Mesendoderm (in vitro differentiated cells): Measurements from ENCODE around the gene KIAA1549.

Experiments
- DNase-seq: peaks from one replicate; pipeline ENCODE4 v3.0.0; 2013
- H2AK5ac ChIP-seq: 2 replicates; pipeline ENCODE4 v1.6.1; 2013; ENCODE audit warnings: low read length, inconsistent platforms
- H2BK120ac ChIP-seq: 2 replicates; pipeline ENCODE4 v1.6.1; 2013; ENCODE audit warnings: low read depth, mild to moderate bottlenecking, low read length, moderate library complexity, mixed read lengths
- H2BK15ac ChIP-seq: replicated peaks from 2 replicates; pipeline ENCODE4 v1.6.1; 2013; ENCODE audit warnings: low read depth, mild to moderate bottlenecking, moderate library complexity
- H2BK5ac ChIP-seq: 2 replicates; pipeline ENCODE4 v1.6.1; 2013; ENCODE audit warnings: low read length, inconsistent platforms
- H3K18ac ChIP-seq: 2 replicates; pipeline ENCODE4 v1.6.1; 2013; ENCODE audit warnings: mild to moderate bottlenecking, low read length, mixed read lengths
- H3K23ac ChIP-seq: one replicate; pipeline ENCODE4 v1.6.1; 2013; ENCODE audit warnings: low read length
- H3K27ac ChIP-seq: 2 replicates; pipeline ENCODE4 v1.5.1; 2013; ENCODE audit warnings: low read depth, mild to moderate bottlenecking, inconsistent platforms, low read length, moderate library complexity
- H3K27me3 ChIP-seq: 2 replicates; pipeline ENCODE4 v1.6.1; 2013; ENCODE audit warnings: low read length, control low read depth, mild to moderate bottlenecking, inconsistent platforms; ENCODE audit not compliant: insufficient read depth, poor library complexity
- H3K36me3 ChIP-seq: 2 replicates; pipeline ENCODE4 v1.6.1; 2013; ENCODE audit warnings: low read length, inconsistent platforms; ENCODE audit not compliant: control insufficient read depth, insufficient read depth
- H3K4ac ChIP-seq: one replicate; pipeline ENCODE4 v1.6.1; 2013; ENCODE audit warnings: low read depth, mild to moderate bottlenecking, low read length, moderate library complexity
- H3K4me1 ChIP-seq: 2 replicates; pipeline ENCODE4 v1.6.1; 2013; ENCODE audit warnings: low read depth, low read length, inconsistent platforms; ENCODE audit not compliant: control insufficient read depth
- H3K4me2 ChIP-seq: 2 replicates; pipeline ENCODE4 v1.6.1; 2013; ENCODE audit warnings: low read length
- H3K4me3 ChIP-seq: 2 replicates; pipeline ENCODE4 v1.5.1; 2013; ENCODE audit warnings: mild to moderate bottlenecking, low read length
- H3K56ac ChIP-seq: one replicate; pipeline ENCODE4 v1.6.1; 2013; ENCODE audit warnings: low read length
- H3K79me1 ChIP-seq: 2 replicates; pipeline ENCODE4 v1.6.1; 2013; ENCODE audit warnings: low read length, inconsistent platforms
- H3K79me2 ChIP-seq: 2 replicates; pipeline ENCODE4 v1.6.1; 2013; ENCODE audit warnings: mild to moderate bottlenecking, low read length; ENCODE audit not compliant: control insufficient read depth, insufficient read depth
- H3K9ac ChIP-seq: 2 replicates; pipeline ENCODE4 v1.6.1; 2013; ENCODE audit warnings: low read length, inconsistent platforms
- H4K5ac ChIP-seq: one replicate; pipeline ENCODE4 v1.6.1; 2013; ENCODE audit warnings: low read length
- H4K8ac ChIP-seq: one replicate; pipeline ENCODE4 v1.6.1; 2013; ENCODE audit warnings: low read depth, mild to moderate bottlenecking, control low read depth, low read length, moderate library complexity
- WGBS: extraction: QIAGEN DNeasy Blood & Tissue Kit; methylation state at CpG from one replicate; pipeline ENCODE4 v1.1.7; 2013; ENCODE audit warnings: low lambda C conversion rate, missing lambda C conversion rate; ENCODE audit not compliant: insufficient coverage; ENCODE audit errors: extremely low coverage; 5-methylcytosine and 5-hydroxymethylcytosine counted together

Gene KIAA1549

DNA sequence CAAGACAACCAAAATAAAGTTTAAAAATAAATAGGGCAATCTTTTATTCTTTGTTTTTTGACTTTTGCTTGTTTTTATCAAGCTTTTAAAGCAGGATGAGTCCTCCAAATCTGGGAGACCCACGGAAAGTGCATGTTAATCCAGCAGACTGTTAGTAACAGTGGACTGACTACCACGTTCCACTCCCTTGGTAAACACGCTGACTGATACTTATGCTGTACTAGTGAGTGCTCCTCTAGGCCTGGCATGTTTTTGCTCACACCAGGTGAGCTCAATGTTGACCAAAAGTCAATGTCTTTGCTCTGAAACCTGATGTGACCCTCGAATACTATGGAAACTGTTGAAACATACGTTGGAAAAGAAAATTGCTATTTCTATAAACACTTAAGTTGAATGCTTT lies 88.4 kb downstream of the KIAA1549 start:
- no peaks in the 10 kb centered on the region for H3K79me2 ChIP-seq
- no peaks in the 10 kb centered on the region for H3K4me1 ChIP-seq
- no peak overlapping the region for H2BK120ac ChIP-seq
- no peaks in the 10 kb centered on the region for H3K36me3 ChIP-seq
- H3K27me3 ChIP-seq, result no peaks in the 10 kb centered on the region
- no peak overlapping the region for H2BK15ac ChIP-seq
- H3K27ac ChIP-seq, result no peak overlapping the region
- no peak overlapping the region for H3K18ac ChIP-seq
- H2AK5ac ChIP-seq, result no peak overlapping the region
- H3K23ac ChIP-seq, result no peak overlapping the region
- no peaks in the 10 kb centered on the region for H3K79me1 ChIP-seq
- no peak overlapping the region for H3K4me2 ChIP-seq
- no peak overlapping the region for H2BK5ac ChIP-seq
- no CpG with 5 or more reads among the region's 5 CpGs for WGBS
- H3K4ac ChIP-seq, result no peak overlapping the region
- H4K5ac ChIP-seq, result no peak overlapping the region
- H3K9ac ChIP-seq, result no peak overlapping the region
- no peak overlapping the region for H4K8ac ChIP-seq
- H3K4me3 ChIP-seq, result no peak overlapping the region
- no peak for DNase-seq
- no peak overlapping the region for H3K56ac ChIP-seq

DNA sequence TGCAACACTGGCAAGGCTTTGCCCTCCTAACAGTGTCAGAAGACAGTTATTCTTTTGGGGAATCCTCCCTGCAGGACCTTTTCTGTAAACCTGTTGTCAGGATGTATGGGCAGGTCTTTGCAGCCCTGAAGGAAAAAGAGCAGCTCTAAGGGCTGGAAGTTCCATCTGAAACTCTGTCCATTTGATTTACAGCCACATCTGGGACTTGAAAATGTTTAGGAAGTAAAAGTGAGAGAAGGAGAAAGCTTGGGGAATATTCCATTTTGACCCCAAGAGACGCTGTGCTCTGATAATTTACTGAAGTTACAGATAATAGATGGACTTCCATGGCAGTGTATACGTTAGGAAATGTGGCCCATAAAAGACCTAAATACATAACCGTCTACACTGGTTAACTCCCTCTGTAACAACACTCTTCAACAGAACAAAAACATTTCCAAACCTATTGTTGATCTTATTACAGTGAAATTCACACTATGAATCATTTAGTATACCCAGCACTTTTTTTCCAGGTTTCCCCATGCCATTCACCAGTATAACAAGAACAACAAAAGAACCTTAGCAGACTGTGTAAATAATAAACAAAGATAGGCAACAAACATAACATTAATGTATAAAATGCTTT lies 89.1 kb downstream of the KIAA1549 start:
- H3K18ac ChIP-seq, result no peak overlapping the region
- no CpG with 5 or more reads among the region's 3 CpGs for WGBS
- no peak overlapping the region for H4K8ac ChIP-seq
- H3K36me3 ChIP-seq, result no peaks in the 10 kb centered on the region
- H2BK15ac ChIP-seq, result no peak overlapping the region
- H3K23ac ChIP-seq, result no peak overlapping the region
- H3K27me3 ChIP-seq, result no peaks in the 10 kb centered on the region
- no peak overlapping the region for H3K4me3 ChIP-seq
- H2AK5ac ChIP-seq, result no peak overlapping the region
- H3K56ac ChIP-seq, result no peak overlapping the region
- H3K27ac ChIP-seq, result no peak overlapping the region
- DNase-seq, result no peak
- H3K79me2 ChIP-seq, result no peaks in the 10 kb centered on the region
- H2BK5ac ChIP-seq, result no peak overlapping the region
- H3K79me1 ChIP-seq, result no peaks in the 10 kb centered on the region
- no peak overlapping the region for H2BK120ac ChIP-seq
- no peak overlapping the region for H4K5ac ChIP-seq
- H3K4me1 ChIP-seq, result no peaks in the 10 kb centered on the region
- H3K4me2 ChIP-seq, result no peak overlapping the region
- no peak overlapping the region for H3K9ac ChIP-seq
- no peak overlapping the region for H3K4ac ChIP-seq

DNA sequence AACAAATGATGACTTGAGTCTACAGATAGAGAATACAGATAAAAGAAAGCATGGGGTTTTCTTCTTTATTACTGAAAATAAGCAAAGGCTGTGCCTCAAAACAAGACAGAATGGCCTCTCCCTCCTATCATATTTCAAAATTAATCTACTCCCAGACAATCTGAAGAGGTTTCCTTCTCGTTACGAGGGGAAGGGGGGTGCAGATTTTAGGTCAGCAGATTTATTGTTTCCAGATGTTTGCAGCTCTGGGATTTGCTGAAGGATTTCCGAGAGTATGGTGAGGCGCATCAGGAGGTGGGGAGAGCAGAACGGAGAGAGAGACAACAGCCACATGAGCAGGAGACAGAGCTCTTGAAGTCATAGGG lies 89.8 kb downstream of the KIAA1549 start:
- Histone ChIP-seq H2BK120ac (no peak overlapping the region), H3K4me3 (no peak overlapping the region)

DNA sequence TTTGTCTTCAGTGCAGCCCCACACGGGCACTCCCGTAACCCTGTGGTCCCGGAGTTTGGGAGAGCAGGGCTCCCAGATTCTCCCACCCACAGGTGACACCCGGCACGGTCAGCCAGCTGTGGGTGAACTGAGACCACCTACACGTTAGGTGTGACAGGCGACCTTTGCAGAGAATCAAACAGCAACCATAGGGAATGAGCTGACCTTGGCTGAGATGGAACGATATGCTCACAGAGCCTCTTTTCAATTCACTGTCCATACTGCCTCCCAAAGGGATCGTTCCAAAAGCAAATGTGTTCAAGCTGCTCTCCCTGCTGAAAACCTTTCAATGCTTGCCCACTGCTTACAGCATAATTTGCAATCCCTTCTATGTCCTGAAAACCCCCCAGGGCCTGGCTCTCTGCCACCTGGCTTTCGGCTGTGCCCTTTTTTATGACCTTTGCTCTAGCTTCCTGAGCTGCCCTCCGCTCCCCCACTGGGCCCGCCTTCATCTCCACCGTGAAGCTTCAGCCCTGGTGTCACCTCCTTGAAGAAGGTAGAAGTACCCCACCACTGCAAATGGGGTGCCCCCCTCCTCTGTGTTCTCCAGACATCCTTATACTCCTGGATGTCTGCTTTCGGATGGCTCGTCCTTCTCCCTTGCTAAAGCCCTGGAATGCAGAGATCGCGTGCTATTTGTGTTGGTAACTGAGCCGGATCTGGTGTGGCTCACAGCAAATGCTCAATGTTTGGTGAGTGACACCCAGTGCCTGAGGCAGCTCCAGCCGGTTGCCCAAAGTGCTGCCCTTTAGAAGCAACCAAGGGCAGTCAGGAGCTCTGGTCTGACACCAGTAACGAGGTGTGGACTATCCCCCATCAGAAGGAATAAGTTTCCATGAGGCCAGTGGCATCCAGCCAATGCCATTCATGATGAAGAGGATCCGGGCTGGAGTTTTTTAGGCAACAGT lies 90.4 kb downstream of the KIAA1549 start:
- Histone ChIP-seq H3K27ac (no peak overlapping the region), H3K36me3 (no peaks in the 10 kb centered on the region)
- WGBS, result no CpG with 5 or more reads among the region's 21 CpGs

More for the DNA sequence above, 89.8 kb downstream of the KIAA1549 start:
- H3K23ac ChIP-seq, result no peak overlapping the region
- H3K27ac ChIP-seq, result no peak overlapping the region
- no peak overlapping the region for H2AK5ac ChIP-seq
- no peak overlapping the region for H4K5ac ChIP-seq
- no peak overlapping the region for H3K4ac ChIP-seq
- H3K79me2 ChIP-seq, result no peaks in the 10 kb centered on the region
- no peak overlapping the region for H3K4me2 ChIP-seq
- no peak overlapping the region for H3K18ac ChIP-seq
- no CpG with 5 or more reads among the region's 5 CpGs for WGBS
- H3K27me3 ChIP-seq, result no peaks in the 10 kb centered on the region
- no peak overlapping the region for H3K56ac ChIP-seq
- no peak overlapping the region for H3K9ac ChIP-seq
- DNase-seq, result no peak
- H3K4me1 ChIP-seq, result no peaks in the 10 kb centered on the region
- no peak overlapping the region for H2BK15ac ChIP-seq
- no peaks in the 10 kb centered on the region for H3K36me3 ChIP-seq
- H3K79me1 ChIP-seq, result no peaks in the 10 kb centered on the region
- H4K8ac ChIP-seq, result no peak overlapping the region
- no peak overlapping the region for H2BK5ac ChIP-seq

DNA sequence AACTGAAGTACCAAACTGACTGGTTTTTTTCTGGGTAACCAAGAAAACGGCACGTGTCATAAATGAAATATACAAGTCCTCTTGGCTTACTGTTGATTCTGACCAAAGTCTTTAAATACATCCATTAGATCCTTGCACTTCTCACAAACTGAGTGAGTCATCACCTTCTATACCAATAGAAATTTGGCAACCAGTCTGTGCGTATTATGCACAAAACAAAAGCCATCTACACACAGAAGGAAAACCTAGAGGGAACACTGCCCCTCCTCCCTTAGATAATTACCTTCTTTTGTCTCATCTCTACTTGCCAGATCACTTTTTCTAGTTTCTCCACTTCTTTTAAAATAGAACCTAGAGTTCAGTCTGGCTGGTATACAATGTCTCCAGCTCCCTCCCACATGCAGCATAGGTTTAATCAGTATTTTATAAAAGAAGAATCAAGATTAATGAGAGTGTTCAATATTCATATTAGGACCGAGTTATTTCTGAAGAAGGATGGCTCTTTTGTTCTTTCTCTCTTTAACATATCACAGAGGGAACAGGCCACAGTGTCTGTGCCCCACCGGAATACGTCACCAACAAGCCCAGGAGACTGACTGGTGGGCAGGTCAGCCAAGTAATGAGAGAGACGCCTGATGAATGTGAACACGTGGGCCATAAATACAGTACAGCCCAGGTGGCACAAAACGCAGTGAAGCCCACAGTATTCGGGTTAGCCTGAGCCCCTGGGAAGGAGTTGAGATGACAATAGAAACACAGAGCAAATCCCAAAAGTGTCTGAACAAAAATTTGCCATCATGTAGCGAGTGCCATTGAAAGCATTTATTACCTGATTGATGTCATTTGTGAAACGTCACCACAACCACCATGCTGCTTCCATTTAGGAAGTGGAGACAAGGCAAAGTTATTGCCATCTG lies 91.3 kb downstream of the KIAA1549 start:
- Histone ChIP-seq H3K27me3 (no peaks in the 10 kb centered on the region), H3K36me3 (no peaks in the 10 kb centered on the region), H3K56ac (no peak overlapping the region), H3K79me2 (no peaks in the 10 kb centered on the region), H3K27ac (no peak overlapping the region), H3K4ac (no peak overlapping the region), H3K4me3 (no peak overlapping the region), H2AK5ac (no peak overlapping the region), H3K23ac (no peak overlapping the region), H2BK120ac (no peak overlapping the region), H2BK15ac (no peak overlapping the region), H3K9ac (no peak overlapping the region), H2BK5ac (no peak overlapping the region), H3K79me1 (no peaks in the 10 kb centered on the region), H4K8ac (no peak overlapping the region), H3K18ac (no peak overlapping the region), H3K4me1 (no peaks in the 10 kb centered on the region), H4K5ac (no peak overlapping the region), H3K4me2 (no peak overlapping the region)
- WGBS, result no CpG with 5 or more reads among the region's 12 CpGs
- no peak for DNase-seq

More for the DNA sequence above, 90.4 kb downstream of the KIAA1549 start:
- Histone ChIP-seq H3K4me2 (no peak overlapping the region), H4K5ac (no peak overlapping the region), H3K18ac (no peak overlapping the region), H3K79me1 (no peaks in the 10 kb centered on the region), H2BK5ac (no peak overlapping the region), H2AK5ac (no peak overlapping the region), H2BK120ac (no peak overlapping the region), H3K4me3 (no peak overlapping the region), H3K9ac (no peak overlapping the region), H3K56ac (no peak overlapping the region), H3K79me2 (no peaks in the 10 kb centered on the region), H3K23ac (no peak overlapping the region), H3K4ac (no peak overlapping the region), H2BK15ac (no peak overlapping the region), H4K8ac (no peak overlapping the region), H3K4me1 (no peaks in the 10 kb centered on the region), H3K27me3 (no peaks in the 10 kb centered on the region)
- no peak for DNase-seq
